RWPE2 (cell line): Measurements from ENCODE around the gene PSORS1C1.
"Not testable (repeated sequence)": the region's sequence is repeated elsewhere in the genome, so short reads cannot be mapped to it uniquely, and the experiment has no call there.

Experiments
- ATAC-seq: fragments of 200-7000 bp; cut with Tn5 transposase; 3 replicates; pipeline ENCODE4 v1.9.1; 2021; ENCODE audit warnings: low read depth
- DNase-seq: peaks from one replicate; pipeline ENCODE4 v3.0.0-alpha.2; 2020; ENCODE audit warnings: low spot score
- H3K27ac ChIP-seq: fragments of 450-650 bp; 2 replicates; pipeline ENCODE4 v1.5.1; 2017; ENCODE audit warnings: mild to moderate bottlenecking; ENCODE audit not compliant: poor library complexity, severe bottlenecking
- H3K27me3 ChIP-seq: fragments of 250-450 bp; sonication (Bioruptor Pico); 2 replicates; pipeline ENCODE4 v1.5.1; 2021; ENCODE audit warnings: mild to moderate bottlenecking, moderate library complexity; ENCODE audit not compliant: insufficient read depth, poor library complexity, severe bottlenecking
- H3K36me3 ChIP-seq: fragments of 250-450 bp; sonication (Bioruptor Pico); 2 replicates; pipeline ENCODE4 v1.5.1; 2020; ENCODE audit warnings: low read depth, mild to moderate bottlenecking, moderate library complexity
- H3K4me1 ChIP-seq: fragments of 250-450 bp; sonication (Bioruptor Pico); 2 replicates; pipeline ENCODE4 v1.5.1; 2021; ENCODE audit warnings: mild to moderate bottlenecking, moderate library complexity; ENCODE audit not compliant: insufficient read depth, poor library complexity, severe bottlenecking
- H3K4me3 ChIP-seq: fragments of 250-450 bp; sonication (Bioruptor Pico); 2 replicates; pipeline ENCODE4 v1.5.1; 2021; ENCODE audit warnings: mild to moderate bottlenecking, moderate library complexity; ENCODE audit not compliant: severe bottlenecking
- H3K9me3 ChIP-seq: fragments of 250-450 bp; sonication (Bioruptor Pico); 2 replicates; pipeline ENCODE4 v1.5.1; 2021; ENCODE audit warnings: mild to moderate bottlenecking, moderate library complexity; ENCODE audit not compliant: severe bottlenecking
- TF ChIP-seq, protein P1 (sequence below): fragments of 450-650 bp; IDR thresholded peaks from one replicate; pipeline ENCODE4 v1.5.1; 2017; ENCODE audit warnings: mild to moderate bottlenecking, moderate library complexity; ENCODE audit not compliant: poor library complexity, severe bottlenecking

The PSORS1C1 gene

DNA sequence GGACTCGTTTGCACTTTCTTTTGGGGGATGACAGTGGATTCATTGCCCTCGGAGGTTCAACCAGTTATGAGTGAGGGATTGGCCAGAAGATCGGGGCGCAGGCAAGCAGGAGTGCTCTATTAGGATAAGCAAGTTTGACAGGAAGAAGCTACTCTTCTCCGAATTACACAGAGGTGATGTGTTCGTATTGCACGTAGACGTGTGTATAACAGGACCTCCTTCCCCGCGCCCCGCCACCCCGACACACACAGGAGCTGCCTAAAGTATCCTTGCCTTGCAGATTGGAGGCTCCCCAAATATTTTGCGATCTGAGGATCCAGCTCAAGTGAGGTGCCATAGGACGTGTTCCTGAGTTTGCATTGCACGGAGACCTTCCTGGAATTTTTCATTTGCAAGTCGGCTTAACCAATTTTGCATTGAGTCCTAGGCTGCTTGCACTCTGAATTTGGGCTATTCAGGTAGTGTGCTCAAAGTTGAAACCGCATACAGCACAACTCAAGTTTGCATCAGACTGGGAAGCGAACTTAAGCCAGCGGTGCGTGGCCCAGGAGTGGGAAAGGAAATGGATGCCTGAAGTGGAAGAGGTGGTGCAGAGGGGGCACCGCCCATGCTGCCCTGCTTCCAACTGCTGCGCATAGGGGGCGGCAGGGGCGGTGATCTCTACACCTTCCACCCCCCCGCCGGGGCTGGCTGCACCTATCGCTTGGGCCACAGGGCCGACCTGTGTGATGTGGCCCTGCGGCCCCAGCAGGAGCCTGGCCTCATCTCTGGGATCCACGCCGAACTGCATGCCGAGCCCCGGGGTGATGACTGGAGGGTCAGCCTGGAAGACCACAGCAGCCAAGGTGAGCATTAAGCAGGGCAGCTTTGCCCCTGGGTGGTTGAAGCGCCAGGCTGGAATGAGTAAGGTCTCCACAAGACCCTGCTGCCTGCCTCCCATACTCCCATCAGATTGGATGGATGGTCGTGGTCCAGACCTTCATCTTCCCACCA, 44.6 kb downstream of the PSORS1C1 start:
- Histone ChIP-seq H3K9me3 (no peaks in the 10 kb centered on the region), H3K36me3 (peaks cover 50% of the 10 kb centered on the region), H3K4me3 (peak overlapping the region; percentile 52), H3K27me3 (no peaks in the 10 kb centered on the region), H3K27ac (peak overlapping the region; percentile 62), H3K4me1 (peaks cover 3% of the 10 kb centered on the region)
- no peak for DNase-seq
- TF ChIP-seq, protein P1, sequence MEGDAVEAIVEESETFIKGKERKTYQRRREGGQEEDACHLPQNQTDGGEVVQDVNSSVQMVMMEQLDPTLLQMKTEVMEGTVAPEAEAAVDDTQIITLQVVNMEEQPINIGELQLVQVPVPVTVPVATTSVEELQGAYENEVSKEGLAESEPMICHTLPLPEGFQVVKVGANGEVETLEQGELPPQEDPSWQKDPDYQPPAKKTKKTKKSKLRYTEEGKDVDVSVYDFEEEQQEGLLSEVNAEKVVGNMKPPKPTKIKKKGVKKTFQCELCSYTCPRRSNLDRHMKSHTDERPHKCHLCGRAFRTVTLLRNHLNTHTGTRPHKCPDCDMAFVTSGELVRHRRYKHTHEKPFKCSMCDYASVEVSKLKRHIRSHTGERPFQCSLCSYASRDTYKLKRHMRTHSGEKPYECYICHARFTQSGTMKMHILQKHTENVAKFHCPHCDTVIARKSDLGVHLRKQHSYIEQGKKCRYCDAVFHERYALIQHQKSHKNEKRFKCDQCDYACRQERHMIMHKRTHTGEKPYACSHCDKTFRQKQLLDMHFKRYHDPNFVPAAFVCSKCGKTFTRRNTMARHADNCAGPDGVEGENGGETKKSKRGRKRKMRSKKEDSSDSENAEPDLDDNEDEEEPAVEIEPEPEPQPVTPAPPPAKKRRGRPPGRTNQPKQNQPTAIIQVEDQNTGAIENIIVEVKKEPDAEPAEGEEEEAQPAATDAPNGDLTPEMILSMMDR: no peak
- peak; percentile 38 for ATAC-seq

DNA sequence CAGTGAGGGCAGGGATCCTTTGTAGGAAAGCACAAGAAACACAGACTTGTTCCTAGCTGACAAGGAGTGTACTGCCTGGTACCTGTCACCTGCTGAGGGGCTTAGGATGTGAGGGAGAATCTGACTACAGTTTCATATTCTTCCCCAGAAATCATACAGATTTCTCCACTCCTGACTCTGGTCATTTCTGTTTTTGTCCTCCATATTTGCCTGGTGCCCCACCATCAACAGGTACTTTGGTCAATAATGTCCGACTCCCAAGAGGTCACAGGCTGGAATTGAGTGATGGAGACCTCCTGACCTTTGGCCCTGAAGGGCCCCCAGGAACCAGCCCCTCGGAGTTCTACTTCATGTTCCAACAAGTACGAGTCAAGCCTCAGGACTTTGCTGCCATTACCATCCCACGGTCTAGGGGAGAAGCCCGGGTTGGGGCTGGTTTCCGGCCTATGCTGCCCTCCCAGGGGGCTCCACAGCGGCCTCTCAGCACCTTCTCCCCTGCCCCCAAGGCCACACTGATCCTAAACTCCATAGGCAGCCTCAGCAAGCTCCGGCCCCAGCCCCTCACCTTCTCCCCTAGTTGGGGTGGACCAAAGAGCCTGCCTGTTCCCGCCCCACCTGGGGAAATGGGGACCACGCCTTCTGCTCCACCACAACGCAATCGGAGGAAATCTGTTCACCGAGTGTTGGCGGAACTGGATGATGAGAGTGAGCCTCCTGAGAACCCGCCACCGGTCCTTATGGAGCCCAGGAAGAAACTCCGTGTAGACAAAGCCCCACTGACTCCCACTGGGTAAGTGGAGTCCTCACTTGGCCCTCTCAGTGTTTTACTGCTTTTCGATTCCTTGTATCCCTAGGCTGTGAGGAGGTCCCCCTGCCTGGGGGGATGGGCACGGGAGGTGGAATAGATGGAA, 46.9 kb downstream of the PSORS1C1 start:
- TF ChIP-seq, protein P1: no peak
- H3K36me3 ChIP-seq: peaks cover 33% of the 10 kb centered on the region

DNA sequence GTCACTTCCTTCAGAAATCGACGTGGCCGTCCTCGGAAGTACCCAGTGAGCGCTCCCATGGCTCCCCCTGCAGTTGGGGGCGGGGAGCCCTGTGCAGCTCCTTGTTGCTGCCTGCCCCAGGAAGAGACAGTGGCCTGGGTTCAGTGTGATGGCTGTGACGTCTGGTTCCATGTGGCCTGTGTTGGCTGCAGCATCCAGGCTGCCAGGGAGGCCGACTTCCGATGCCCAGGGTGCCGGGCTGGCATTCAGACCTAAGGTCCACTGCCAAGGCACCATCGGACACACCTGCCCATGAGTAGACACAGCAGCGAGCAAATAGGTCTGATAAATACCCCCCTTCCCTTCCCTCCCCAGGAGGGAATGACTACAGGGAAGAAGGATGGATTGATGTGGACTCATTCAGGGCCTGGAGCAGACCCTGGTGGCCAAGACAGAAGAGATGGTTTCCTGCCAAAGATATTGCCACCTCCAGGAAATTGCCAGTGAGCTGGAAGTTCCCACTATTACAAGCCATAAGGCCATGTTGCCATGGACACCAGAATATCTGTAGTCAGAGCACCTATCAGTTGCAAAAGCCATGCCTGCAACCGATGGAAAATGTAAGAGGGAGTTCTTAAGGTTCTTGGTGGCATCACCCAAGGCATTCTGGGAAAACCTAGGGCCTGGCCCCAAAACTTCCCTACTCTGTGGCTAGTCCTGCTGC, 48.0 kb downstream of the PSORS1C1 start:
- ATAC-seq (no peak), DNase-seq (no peak)
- no peaks in the 10 kb centered on the region for H3K4me1 ChIP-seq
- no peaks in the 10 kb centered on the region for H3K27me3 ChIP-seq
- H3K36me3 ChIP-seq: peaks cover 32% of the 10 kb centered on the region
- no peak overlapping the region for H3K4me3 ChIP-seq
- TF ChIP-seq, protein P1: no peak
- H3K27ac ChIP-seq: no peak overlapping the region
- H3K9me3 ChIP-seq: no peaks in the 10 kb centered on the region

More for the DNA sequence above, 46.9 kb downstream of the PSORS1C1 start:
- no peaks in the 10 kb centered on the region for H3K27me3 ChIP-seq
- no peaks in the 10 kb centered on the region for H3K9me3 ChIP-seq
- H3K27ac ChIP-seq: no peak overlapping the region
- H3K4me1 ChIP-seq: peaks cover 3% of the 10 kb centered on the region
- no peak overlapping the region for H3K4me3 ChIP-seq
- no peak for ATAC-seq
- DNase-seq: no peak

DNA sequence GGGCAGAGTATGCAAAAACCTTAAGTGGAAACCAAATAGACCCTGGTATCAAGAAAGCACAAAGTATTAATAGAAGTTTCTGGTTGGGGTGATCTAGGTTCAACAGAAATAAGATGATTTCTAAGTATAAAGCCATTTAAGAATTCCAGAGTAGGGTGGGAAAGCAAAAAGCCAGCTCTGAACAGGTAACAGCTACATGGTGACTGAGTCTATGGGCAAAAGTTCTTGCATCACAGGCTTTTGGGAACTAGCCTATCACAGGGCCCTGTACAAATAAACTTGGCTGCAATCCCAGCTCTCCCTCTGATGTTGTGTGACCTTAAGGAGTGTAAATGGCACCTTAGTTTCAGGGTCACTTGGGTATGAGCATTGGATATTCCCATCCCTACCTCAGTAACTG, 49.3 kb downstream of the PSORS1C1 start:
- Histone ChIP-seq H3K9me3 (no peaks in the 10 kb centered on the region), H3K4me3 (no peak overlapping the region), H3K36me3 (peaks cover 32% of the 10 kb centered on the region), H3K27ac (no peak overlapping the region), H3K27me3 (no peaks in the 10 kb centered on the region), H3K4me1 (no peaks in the 10 kb centered on the region)
- DNase-seq (no peak), ATAC-seq (no peak; the same call in 2 of the 3 replicates)
- TF ChIP-seq, protein P1: no peak

DNA sequence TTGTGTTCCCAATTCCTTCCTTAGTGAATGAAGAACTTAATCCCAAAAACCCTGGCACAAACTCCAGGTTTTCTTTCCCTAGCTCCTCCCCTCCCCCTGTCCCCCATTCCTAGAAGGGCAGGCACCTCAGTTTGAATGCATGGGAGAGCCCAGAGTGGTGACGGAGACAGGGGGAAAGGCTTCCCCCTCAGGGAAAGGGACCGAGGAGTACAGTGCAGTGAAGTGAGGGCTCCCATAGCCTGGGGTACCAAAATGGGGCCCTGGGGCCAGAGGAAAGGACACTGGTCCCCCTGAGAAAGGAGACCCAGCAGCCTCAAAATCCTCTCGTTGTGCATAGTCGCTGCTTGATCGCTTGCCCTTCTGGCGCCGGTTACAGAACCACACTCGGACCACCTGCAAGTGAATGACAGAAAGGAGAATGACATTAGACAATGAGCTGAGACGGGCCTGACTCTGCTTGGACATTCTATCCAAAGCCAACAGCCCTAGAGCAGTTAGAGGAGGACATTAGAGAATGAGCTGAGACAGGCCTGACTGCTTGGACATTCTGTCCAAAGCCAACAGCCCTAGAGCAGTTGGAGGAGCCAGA, 50.0 kb downstream of the PSORS1C1 start:
- not testable (repeated sequence) for H3K4me3 ChIP-seq, ATAC-seq, DNase-seq, H3K4me1 ChIP-seq, H3K27ac ChIP-seq, H3K9me3 ChIP-seq, H3K27me3 ChIP-seq
- peaks cover 31% of the 10 kb centered on the region for H3K36me3 ChIP-seq

DNA sequence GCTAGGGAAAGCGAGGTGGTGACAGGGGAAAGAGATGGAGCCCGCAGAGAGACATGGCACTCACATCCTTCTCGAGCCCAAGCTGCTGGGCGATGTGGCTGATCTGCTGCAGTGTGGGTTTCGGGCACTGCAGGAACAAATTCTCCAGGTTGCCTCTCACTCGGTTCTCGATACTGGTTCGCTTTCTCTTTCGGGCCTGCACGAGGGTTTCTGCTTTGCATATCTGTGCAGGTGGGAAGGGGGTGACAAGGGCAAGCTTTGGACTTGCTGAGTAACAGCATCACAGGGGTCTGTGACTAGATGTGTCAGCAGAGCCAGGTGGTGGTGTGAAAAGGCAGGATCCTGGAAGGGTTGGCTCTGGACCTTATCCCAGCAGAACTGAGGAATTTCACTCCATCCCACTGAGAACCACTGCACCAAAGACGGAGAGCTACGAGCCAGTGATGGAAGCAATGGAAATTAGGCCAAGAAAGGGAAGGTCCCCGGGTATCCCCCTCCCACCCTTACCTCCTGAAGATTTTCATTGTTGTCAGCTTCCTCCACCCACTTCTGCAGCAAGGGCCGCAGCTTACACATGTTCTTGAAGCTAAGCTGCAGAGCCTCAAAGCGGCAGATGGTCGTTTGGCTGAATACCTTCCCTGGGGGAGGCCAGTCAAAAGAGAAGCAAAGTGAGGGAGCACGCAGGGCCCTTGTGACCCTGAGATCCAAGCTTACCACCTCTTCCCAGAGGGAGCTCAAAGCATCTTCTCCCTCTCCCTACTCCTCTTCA, 50.6 kb downstream of the PSORS1C1 start:
- not testable (repeated sequence) for H3K4me1 ChIP-seq, H3K27me3 ChIP-seq, H3K27ac ChIP-seq, H3K9me3 ChIP-seq, H3K4me3 ChIP-seq, DNase-seq, ATAC-seq
- peaks cover 24% of the 10 kb centered on the region for H3K36me3 ChIP-seq
